Measurements from ENCODE around the gene TPGS1. TPM values are rescaled to one million over a fixed set of nuclear protein-coding genes. Genes with fewer than 3 reads are reported as not detected.

TPGS1 gene
- total RNA-seq, 3 donors from 2014 or later = 21.9 to 22.8 (median 22.6) TPM

DNA sequence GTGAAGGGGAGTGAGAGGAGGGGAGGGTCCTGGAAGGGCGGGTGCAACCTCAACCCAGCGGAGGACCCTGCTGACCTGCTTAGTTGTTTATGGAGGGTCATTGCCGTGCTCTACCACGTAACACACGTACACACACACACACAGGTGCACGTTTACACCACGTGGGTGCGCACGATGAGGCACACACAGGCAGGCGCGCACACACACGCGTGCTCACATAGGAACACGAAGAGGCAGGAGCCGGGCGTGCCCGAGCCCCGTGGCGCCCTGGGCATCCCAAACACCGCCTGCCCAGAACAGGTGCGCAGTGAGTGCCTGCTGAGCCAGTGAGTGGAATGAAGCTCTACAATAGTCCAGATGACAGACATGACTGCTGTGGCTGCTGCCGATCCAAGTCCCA is 22.2 kb upstream of the TPGS1 start:
- no peaks in the 10 kb centered on the region for H3K36me3 Mint-ChIP-seq (ENCODE audit: insufficient read depth)
- H3K4me1 Mint-ChIP-seq (ENCODE audit: low read depth) = peaks cover 1% of the 10 kb centered on the region
- H3K27me3 Mint-ChIP-seq (ENCODE audit: low read depth) = peaks cover 21% of the 10 kb centered on the region
- ATAC-seq = no peak
- H3K4me3 Mint-ChIP-seq = no peak overlapping the region
- no peak for DNase-seq
- no peaks in the 10 kb centered on the region for H3K9me3 Mint-ChIP-seq

GRCh38 chr19:485583-486236 is 21.6 kb upstream of the TPGS1 start:
- H3K36me3 Mint-ChIP-seq (ENCODE audit: insufficient read depth) = no peaks in the 10 kb centered on the region
- no peak for ATAC-seq
- no peaks in the 10 kb centered on the region for H3K9me3 Mint-ChIP-seq
- peaks cover 21% of the 10 kb centered on the region for H3K27me3 Mint-ChIP-seq (ENCODE audit: low read depth)
- no peak overlapping the region for H3K4me3 Mint-ChIP-seq
- no peaks in the 10 kb centered on the region for H3K4me1 Mint-ChIP-seq (ENCODE audit: low read depth)
- no peak for DNase-seq

DNA sequence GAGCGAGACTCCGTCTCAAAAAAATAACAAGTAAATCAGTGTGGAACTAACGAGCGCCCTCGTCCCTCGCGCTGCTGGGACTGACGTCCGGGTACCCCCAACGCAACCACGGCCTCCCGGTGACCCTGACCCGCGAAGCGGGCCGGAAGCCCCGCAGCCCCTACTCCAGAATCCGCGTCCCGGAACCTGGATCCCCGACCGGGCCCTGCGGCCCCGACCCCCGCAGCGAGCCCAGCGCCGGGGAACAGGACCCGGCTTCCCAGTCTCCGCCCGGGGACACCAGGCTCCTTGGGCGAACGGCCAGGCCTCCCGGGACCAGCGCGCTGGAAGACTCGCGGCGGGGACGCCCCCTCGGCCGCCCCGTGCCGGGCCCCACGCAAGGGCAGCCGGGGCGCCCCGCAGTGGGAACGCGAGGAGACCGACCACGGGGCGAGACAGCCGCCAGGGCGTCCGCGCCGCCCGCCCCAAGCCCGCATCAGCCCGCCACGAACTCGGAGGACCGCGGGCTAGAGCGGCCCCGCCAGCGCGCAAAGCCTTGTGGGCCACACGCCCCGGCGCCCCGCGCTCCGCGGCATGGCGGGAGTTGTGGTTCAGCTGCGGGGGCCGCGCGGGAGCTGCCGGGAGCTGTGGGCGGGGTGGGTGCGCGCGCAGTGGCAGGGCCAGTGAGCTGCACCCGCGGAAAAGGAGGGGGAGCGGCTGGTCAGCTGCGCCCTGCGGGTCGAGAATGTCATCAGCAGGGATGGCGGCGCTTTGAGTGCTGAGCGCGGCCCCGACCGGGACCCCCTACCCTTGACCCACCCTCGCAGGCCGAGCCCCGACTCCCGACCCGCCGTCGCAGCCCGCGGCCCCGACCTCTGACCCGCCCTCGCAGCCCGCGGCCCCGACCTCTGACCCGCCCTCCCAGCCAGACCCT is 18.5 kb upstream of the TPGS1 start:
- peak; percentile 96 to 98 for ATAC-seq
- DNase-seq = peak; percentile 90
- H3K4me3 Mint-ChIP-seq = peak overlapping the region; percentile 82
- no peaks in the 10 kb centered on the region for H3K36me3 Mint-ChIP-seq (ENCODE audit: insufficient read depth)
- H3K9me3 Mint-ChIP-seq = no peaks in the 10 kb centered on the region
- H3K27me3 Mint-ChIP-seq (ENCODE audit: low read depth) = peaks cover 22% of the 10 kb centered on the region
- H3K4me1 Mint-ChIP-seq (ENCODE audit: low read depth) = no peaks in the 10 kb centered on the region

DNA sequence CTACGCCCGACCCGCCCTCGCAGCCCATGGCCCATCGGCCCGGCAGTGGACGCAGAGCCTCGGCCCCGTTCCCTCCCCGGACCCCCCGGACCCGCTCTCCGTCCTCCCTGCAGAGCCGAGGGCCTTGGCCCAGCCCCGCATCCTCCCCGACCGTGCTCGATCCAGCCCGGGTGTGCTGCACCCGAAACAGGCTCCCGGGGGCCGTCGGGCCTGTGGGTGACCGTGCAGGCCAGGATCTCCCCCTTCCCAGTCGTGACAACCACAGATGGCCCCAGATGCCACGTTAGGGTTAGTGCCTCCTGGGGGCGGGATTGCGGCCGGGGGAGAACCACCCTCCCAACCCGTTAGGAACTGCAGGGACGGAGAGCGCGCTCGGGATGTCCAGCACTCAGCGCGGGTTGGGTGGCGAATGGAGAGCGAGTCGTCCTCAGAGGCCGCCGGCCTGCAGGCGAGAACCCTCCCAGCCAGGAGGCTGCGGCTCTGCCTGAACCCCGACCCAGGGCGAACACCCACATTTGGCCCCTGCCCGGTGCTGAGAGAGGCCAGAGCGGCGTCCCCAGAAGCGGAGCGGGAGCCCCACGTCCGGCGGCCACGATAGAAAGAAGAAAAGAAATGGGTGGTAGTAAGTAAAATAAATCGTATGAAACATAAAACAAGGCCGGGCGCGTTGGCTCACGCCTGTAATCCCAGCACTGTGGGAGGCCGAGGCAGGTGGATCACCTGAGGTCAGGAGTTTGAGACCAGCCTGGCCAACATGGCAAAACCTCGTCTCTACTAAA is 17.7 kb upstream of the TPGS1 start:
- Mint-ChIP-seq H3K36me3 (ENCODE audit: insufficient read depth) (no peaks in the 10 kb centered on the region), H3K27me3 (ENCODE audit: low read depth) (peaks cover 18% of the 10 kb centered on the region), H3K4me1 (ENCODE audit: low read depth) (no peaks in the 10 kb centered on the region), H3K9me3 (no peaks in the 10 kb centered on the region), H3K4me3 (peak overlapping the region; percentile 78)
- DNase-seq (no peak), ATAC-seq (peak; percentile 2 to 6)

DNA sequence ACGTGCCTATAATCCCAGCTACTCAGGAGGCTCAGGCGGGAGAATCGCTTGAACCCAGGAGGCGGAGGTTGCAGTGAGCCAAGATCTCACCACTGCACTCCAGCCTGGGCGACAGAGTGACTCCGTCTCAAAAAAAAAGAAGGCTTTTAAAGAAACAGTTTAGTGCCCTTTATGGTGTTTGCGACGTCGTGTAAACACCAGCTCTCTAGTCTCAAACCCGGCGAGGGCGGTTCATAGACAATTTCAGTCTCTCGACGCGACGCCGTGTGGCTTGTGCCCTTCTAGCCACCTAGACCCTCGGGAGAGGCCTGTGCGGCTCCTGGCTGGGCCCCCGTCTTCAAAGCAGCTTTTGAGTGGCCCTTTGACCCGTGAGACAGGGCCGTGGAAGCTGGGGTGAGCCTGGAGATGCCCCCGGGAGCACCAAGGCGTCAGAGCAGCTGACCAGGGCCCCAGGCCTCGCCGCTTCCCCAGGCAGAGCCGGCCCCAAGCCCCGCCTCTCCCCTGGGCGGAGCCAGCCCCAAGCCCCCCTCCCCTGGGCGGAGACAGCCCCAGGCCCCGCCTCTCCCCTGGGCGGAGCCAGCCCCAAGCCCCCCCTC is 16.1 kb upstream of the TPGS1 start:
- no peaks in the 10 kb centered on the region for H3K4me1 Mint-ChIP-seq (ENCODE audit: low read depth)
- no peaks in the 10 kb centered on the region for H3K9me3 Mint-ChIP-seq
- no peak overlapping the region for H3K4me3 Mint-ChIP-seq
- no peaks in the 10 kb centered on the region for H3K36me3 Mint-ChIP-seq (ENCODE audit: insufficient read depth)
- H3K27me3 Mint-ChIP-seq (ENCODE audit: low read depth) = peaks cover 9% of the 10 kb centered on the region
- no peak for ATAC-seq
- DNase-seq = no peak

DNA sequence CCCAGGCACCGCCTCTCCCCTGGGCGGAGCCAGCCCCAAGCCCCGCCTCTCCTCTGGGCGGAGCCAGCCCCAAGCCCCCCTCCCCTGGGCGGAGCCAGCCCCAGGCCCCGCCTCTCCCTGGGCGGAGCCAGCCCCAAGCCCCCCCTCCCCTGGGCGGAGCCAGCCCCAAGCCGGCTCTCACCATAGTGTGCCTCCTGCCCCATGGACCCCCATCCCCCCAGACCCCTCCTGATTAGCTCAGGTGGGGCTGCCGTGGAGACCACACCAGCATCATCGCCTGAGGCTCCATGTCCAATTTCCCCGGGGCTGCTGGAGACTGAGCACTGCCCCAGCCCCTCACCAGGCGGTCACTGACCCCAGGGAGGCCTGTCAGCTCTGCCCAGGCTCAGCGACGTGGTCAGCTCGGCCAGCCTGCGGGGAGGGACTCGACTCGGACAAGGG is 15.2 kb upstream of the TPGS1 start:
- no peaks in the 10 kb centered on the region for H3K9me3 Mint-ChIP-seq
- no peak for ATAC-seq

DNA sequence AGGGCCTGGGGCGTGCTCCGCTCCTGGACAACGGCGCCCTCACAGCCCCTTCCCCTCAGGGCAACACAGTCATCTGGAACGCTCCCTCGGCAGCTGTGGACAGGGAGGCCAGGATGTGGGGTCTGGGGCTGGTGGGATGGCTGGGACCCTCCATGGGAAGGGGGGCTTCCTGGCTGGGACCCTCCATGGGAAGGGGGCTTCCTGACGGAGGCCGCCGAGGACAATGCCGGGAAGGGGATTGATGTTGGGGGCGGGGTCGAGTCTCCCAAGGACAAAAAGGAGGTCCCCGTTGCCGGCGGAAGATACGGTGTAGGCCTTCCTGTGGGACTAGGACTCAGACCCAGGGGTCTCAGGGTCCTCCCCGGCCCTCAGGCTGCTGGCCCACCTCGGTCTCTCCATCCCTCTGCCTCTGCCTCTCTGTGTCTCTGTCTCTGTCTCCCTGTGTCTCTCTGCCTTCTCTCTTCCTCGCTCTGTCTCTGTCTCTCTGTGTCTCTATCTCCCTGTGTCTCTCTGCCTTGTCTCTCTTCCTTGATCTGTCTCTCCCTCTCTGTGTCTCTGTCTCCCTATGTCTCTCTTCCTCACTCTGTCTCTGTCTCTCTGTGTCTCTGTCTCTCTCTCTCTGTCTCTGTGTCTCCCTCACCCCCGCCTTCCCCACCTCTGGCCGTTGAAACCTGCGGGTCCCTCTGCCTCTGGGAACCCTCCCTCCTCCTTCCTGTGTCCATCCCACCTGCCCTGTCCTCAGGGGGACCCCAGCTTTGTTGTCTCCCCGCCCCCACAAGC is 13.7 kb upstream of the TPGS1 start:
- Mint-ChIP-seq H3K4me3 (no peak overlapping the region), H3K9me3 (no peaks in the 10 kb centered on the region), H3K27me3 (ENCODE audit: low read depth) (peaks cover 13% of the 10 kb centered on the region), H3K4me1 (ENCODE audit: low read depth) (no peaks in the 10 kb centered on the region), H3K36me3 (ENCODE audit: insufficient read depth) (no peaks in the 10 kb centered on the region)
- no peak for ATAC-seq
- DNase-seq = no peak

More for the DNA sequence above, 15.2 kb upstream of the TPGS1 start:
- no peak for DNase-seq
- Mint-ChIP-seq H3K36me3 (ENCODE audit: insufficient read depth) (no peaks in the 10 kb centered on the region), H3K27me3 (ENCODE audit: low read depth) (peaks cover 7% of the 10 kb centered on the region), H3K4me3 (no peak overlapping the region), H3K4me1 (ENCODE audit: low read depth) (no peaks in the 10 kb centered on the region)

- Mint-ChIP-seq H3K27me3 (ENCODE audit: low read depth) (peaks cover 18% of the 10 kb centered on the region), H3K9me3 (no peaks in the 10 kb centered on the region), H3K36me3 (ENCODE audit: insufficient read depth) (no peaks in the 10 kb centered on the region), H3K4me3 (no peak overlapping the region), H3K4me1 (ENCODE audit: low read depth) (peaks cover 2% of the 10 kb centered on the region)
- ATAC-seq (no peak), DNase-seq (no peak)
Observed at GRCh38 chr19:494171-495080, 12.9 kb upstream of the TPGS1 start.

- ATAC-seq (no peak), DNase-seq (no peak)
- Mint-ChIP-seq H3K4me1 (ENCODE audit: low read depth) (peaks cover 2% of the 10 kb centered on the region), H3K4me3 (no peak overlapping the region), H3K36me3 (ENCODE audit: insufficient read depth) (no peaks in the 10 kb centered on the region), H3K9me3 (no peaks in the 10 kb centered on the region), H3K27me3 (ENCODE audit: low read depth) (peaks cover 21% of the 10 kb centered on the region)
Observed at GRCh38 chr19:495081-495401, 12.3 kb upstream of the TPGS1 start.

- H3K9me3 Mint-ChIP-seq = no peaks in the 10 kb centered on the region
- ATAC-seq = peak in 1 of 2 donors; percentile 34
- peaks cover 21% of the 10 kb centered on the region for H3K27me3 Mint-ChIP-seq (ENCODE audit: low read depth)
- no peaks in the 10 kb centered on the region for H3K36me3 Mint-ChIP-seq (ENCODE audit: insufficient read depth)
- no peak overlapping the region for H3K4me3 Mint-ChIP-seq
- peaks cover 2% of the 10 kb centered on the region for H3K4me1 Mint-ChIP-seq (ENCODE audit: low read depth)
- DNase-seq = no peak
Observed at GRCh38 chr19:495402-496111, 11.7 kb upstream of the TPGS1 start.

GRCh38 chr19:496112-496665 is 11.1 kb upstream of the TPGS1 start, which contains the start of gene MADCAM1:
Gene MADCAM1 (plus strand): TSS chr19:496486. CDS start chr19:496500, 14 bp downstream.
- no peaks in the 10 kb centered on the region for H3K36me3 Mint-ChIP-seq (ENCODE audit: insufficient read depth)
- H3K27me3 Mint-ChIP-seq (ENCODE audit: low read depth) = peaks cover 21% of the 10 kb centered on the region
- H3K4me1 Mint-ChIP-seq (ENCODE audit: low read depth) = peaks cover 2% of the 10 kb centered on the region
- DNase-seq = no peak
- no peak for ATAC-seq
- H3K4me3 Mint-ChIP-seq = no peak within 1 kb of the TSS
- no peaks in the 10 kb centered on the region for H3K9me3 Mint-ChIP-seq

DNA sequence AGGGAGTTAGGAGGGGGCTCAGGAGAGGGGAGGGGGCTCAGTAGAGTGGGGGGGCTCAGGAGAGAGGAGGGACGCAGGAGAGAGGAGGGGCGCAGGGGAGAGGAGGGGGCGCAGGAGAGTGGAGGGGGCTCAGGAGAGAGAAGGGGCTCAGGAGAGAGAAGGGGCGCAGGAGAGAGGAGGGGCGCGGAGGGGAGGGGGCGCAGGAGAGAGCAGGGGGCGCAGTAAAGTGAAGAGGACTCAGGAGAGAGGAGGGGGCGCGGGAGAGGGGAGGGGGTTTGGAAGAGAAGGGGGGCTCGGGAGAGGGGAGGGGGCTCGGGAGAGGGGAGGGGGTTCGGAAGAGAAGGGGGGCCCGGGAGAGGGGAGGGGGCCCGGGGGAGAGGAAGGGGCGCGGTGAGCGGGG is 10.3 kb upstream of the TPGS1 start:
- Mint-ChIP-seq H3K9me3 (no peaks in the 10 kb centered on the region), H3K27me3 (ENCODE audit: low read depth) (peaks cover 21% of the 10 kb centered on the region), H3K4me3 (no peak overlapping the region), H3K4me1 (ENCODE audit: low read depth) (peaks cover 2% of the 10 kb centered on the region), H3K36me3 (ENCODE audit: insufficient read depth) (no peaks in the 10 kb centered on the region)
- ATAC-seq (no peak), DNase-seq (no peak)
